Measurements from ENCODE around the gene SGCE.

GRCh38 chr7:94623820-94624219 lies 32.1 kb downstream of the SGCE start:
- TF ChIP-seq EZH2 (IDR thresholded peaks at IDR 0.05; ENCODE audit: borderline replicate concordance, insufficient read depth, low read depth, low read length, poor library complexity, severe bottlenecking) (no peak), CTCF (IDR thresholded peaks at IDR 0.05) (no peak)
